A549 (cell line): Measurements from ENCODE around the gene USP20. TPM values are rescaled to one million over a fixed set of nuclear protein-coding genes. Genes with fewer than 3 reads are reported as not detected.

Experiments
- ATAC-seq, 2 experiments: fragments of 200-7000 bp in 1 of 2; fragments of >200 bp in 1 of 2; cut with Nextera tagmentation in 1 of 2; cut with Tn5 transposase in 1 of 2; 3 replicates each; pipeline versions ENCODE4 v1.8.0 to v1.9.1; 2018 to 2020; ENCODE audit warnings: mild to moderate bottlenecking in 1 of 2, moderate library complexity in 1 of 2
- CTCF ChIA-PET: fragments of 300-600 bp; sonication (Branson Sonifier 250); formaldehyde crosslinking; extraction: SDS; loops from one replicate; lab custom pipeline; 2021; ENCODE audit warnings: antibody characterized with exemption, inconsistent platforms; lab: Yijun Ruan, JAX
- POLR2A ChIA-PET: fragments of 350-600 bp; formaldehyde crosslinking; extraction: SDS; loops from one replicate; lab custom pipeline; 2021; ENCODE audit warnings: antibody characterized with exemption, inconsistent platforms; lab: Yijun Ruan, JAX
- DNase-seq, 2 experiments: peaks; one replicate each; pipeline versions ENCODE4 v3.0.0 to v3.0.0-alpha.2; 2011 to 2016; ENCODE audit warnings: low read depth in 1 of 2, low spot score in 1 of 2
- FAIRE-seq: peaks from 2 replicates; lab custom pipeline; 2011; peaks lifted over from hg19 to GRCh38; lab: Jason Lieb, UNC
- H3K27ac ChIP-seq, 2 experiments: fragments of >200 bp; sonication (Bioruptor Twin); formaldehyde crosslinking; 3 replicates each; pipeline ENCODE4 v1.5.1; 2016 to 2017
- H3K4me1 ChIP-seq: fragments of >200 bp; sonication (Bioruptor Twin); formaldehyde crosslinking; 3 replicates; pipeline ENCODE4 v1.6.1; 2016
- H3K4me2 ChIP-seq: fragments of >200 bp; sonication (Bioruptor Twin); formaldehyde crosslinking; 3 replicates; pipeline ENCODE4 v1.6.1; 2016
- H3K4me3 ChIP-seq: fragments of >200 bp; sonication (Bioruptor Twin); formaldehyde crosslinking; 3 replicates; pipeline ENCODE4 v1.5.1; 2016
- H3K9me3 ChIP-seq: fragments of >200 bp; sonication (Bioruptor Twin); formaldehyde crosslinking; 3 replicates; pipeline ENCODE4 v1.6.1; 2016
- CBX8 ChIP-seq: fragments of 200-600 bp; sonication (generic); IDR thresholded peaks from 2 replicates; pipeline ENCODE4 v1.6.1; 2016
- CEBPB ChIP-seq, 2 experiments: fragments of >200 bp in 1 of 2; sonication (Bioruptor Twin) in 1 of 2; formaldehyde crosslinking in 1 of 2; IDR thresholded peaks; 2 replicates each; pipeline ENCODE4 v1.6.1; 2012 to 2016
- CHD2 ChIP-seq: fragments of 150-350 bp; IDR thresholded peaks from 2 replicates; pipeline ENCODE4 v1.6.1; 2014; ENCODE audit warnings: low read length; ENCODE audit not compliant: partially characterized antibody
- CHD4 ChIP-seq: fragments of 200-600 bp; sonication (generic); IDR thresholded peaks from 2 replicates; pipeline ENCODE4 v1.6.1; 2016; ENCODE audit warnings: antibody characterized with exemption, mild to moderate bottlenecking, borderline replicate concordance
- EP300 ChIP-seq, 2 experiments: fragments of >200 bp; sonication (Bioruptor Twin); formaldehyde crosslinking; IDR thresholded peaks; 2 replicates in 1 of 2; 3 replicates in 1 of 2; pipeline ENCODE4 v1.6.1; 2016 to 2017
- ESRRA ChIP-seq: fragments of 150-350 bp; IDR thresholded peaks from 2 replicates; pipeline ENCODE4 v1.6.1; 2014; ENCODE audit warnings: mild to moderate bottlenecking, low read length, borderline replicate concordance
- FOSB ChIP-seq: fragments of 250-450 bp; sonication (Bioruptor Pico); IDR thresholded peaks from 2 replicates; pipeline ENCODE4 v1.5.0; 2020; ENCODE audit warnings: mild to moderate bottlenecking, moderate library complexity
- FOSL2 ChIP-seq, 2 experiments: fragments of 450-650 bp in 1 of 2; fragments of >200 bp in 1 of 2; sonication (Bioruptor Twin) in 1 of 2; formaldehyde crosslinking; IDR thresholded peaks; 2 replicates each; pipeline versions ENCODE4 v1.5.0 to v1.6.1; 2016 to 2020; ENCODE audit warnings: mild to moderate bottlenecking in 1 of 2, moderate library complexity in 1 of 2
- GATA3 ChIP-seq: IDR thresholded peaks from 2 replicates; pipeline ENCODE4 v1.6.1; 2012; ENCODE audit warnings: borderline replicate concordance
- HES2 ChIP-seq: fragments of >200 bp; sonication (Bioruptor Twin); formaldehyde crosslinking; IDR thresholded peaks from 2 replicates; pipeline ENCODE4 v1.6.1; 2016
- HOXA7 ChIP-seq: fragments of 250-450 bp; sonication (Bioruptor Pico); IDR thresholded peaks from 2 replicates; pipeline ENCODE4 v1.5.0; 2020; ENCODE audit warnings: mild to moderate bottlenecking, moderate library complexity
- JUN ChIP-seq, 2 experiments: fragments of >200 bp; sonication (Bioruptor Twin); formaldehyde crosslinking; IDR thresholded peaks; 2 replicates in 1 of 2; 3 replicates in 1 of 2; pipeline ENCODE4 v1.6.1; 2016 to 2017
- JUNB ChIP-seq: fragments of >200 bp; sonication (Bioruptor Twin); formaldehyde crosslinking; IDR thresholded peaks from 2 replicates; pipeline ENCODE4 v1.6.1; 2016
- MAFK ChIP-seq: fragments of 450-650 bp; IDR thresholded peaks from 2 replicates; pipeline ENCODE4 v1.6.1; 2014; ENCODE audit not compliant: partially characterized antibody
- MAX ChIP-seq: IDR thresholded peaks from 2 replicates; pipeline ENCODE4 v1.6.1; 2012
- NFE2L2 ChIP-seq: fragments of 150-350 bp; conservative IDR thresholded peaks from 2 replicates; pipeline ENCODE4 v1.6.1; 2014; ENCODE audit warnings: low read length
- NPAS2 ChIP-seq: fragments of 250-450 bp; sonication (Bioruptor Pico); IDR thresholded peaks from 2 replicates; pipeline ENCODE4 v1.8.0; 2022; ENCODE audit warnings: mild to moderate bottlenecking, moderate library complexity, borderline replicate concordance
- POLR2A ChIP-seq: IDR thresholded peaks from 2 replicates; pipeline ENCODE4 v1.6.1; 2012; ENCODE audit warnings: mild to moderate bottlenecking, low read length
- RFX5 ChIP-seq: fragments of 450-650 bp; IDR thresholded peaks from 2 replicates; pipeline ENCODE4 v1.7.1; 2014; ENCODE audit warnings: antibody characterized with exemption, mild to moderate bottlenecking, moderate library complexity
- SMC3 ChIP-seq: fragments of >200 bp; sonication (Bioruptor Twin); formaldehyde crosslinking; IDR thresholded peaks from 3 replicates; pipeline ENCODE4 v1.6.1; 2018; ENCODE audit warnings: inconsistent platforms
- USF2 ChIP-seq: fragments of 450-650 bp; IDR thresholded peaks from 2 replicates; pipeline ENCODE4 v1.6.1; 2014; ENCODE audit warnings: antibody characterized with exemption
- WGBS: methylation state at CpG from one replicate; pipeline ENCODE4 v1.1.6; 2017; ENCODE audit errors: missing lambda C conversion rate; 5-methylcytosine and 5-hydroxymethylcytosine counted together
- polyA plus RNA-seq, 4 experiments: library from polyadenylated mRNA; depleted of rRNA in 3 of 4; stranded (reverse); fragments of >200 nt; fragmentation: RNase III in 1 of 4; extraction: RNeasy Plus Mini Kit Qiagen cat#74134 plus additional on column Dnase treatment in 1 of 4; gene quantifications; 2 replicates in 3 of 4; 3 replicates in 1 of 4; pipeline ENCODE4 v1.2.3, GENCODE V29; 2011 to 2017
- TF ChIP-seq, protein P1 (sequence below): fragments of 150-350 bp; IDR thresholded peaks from 2 replicates; pipeline ENCODE4 v1.6.1; 2014; ENCODE audit warnings: low read depth, mild to moderate bottlenecking, low read length

Gene USP20
- polyA plus RNA-seq, 2 of the 4 experiments (the other 2 are of a cell fraction), result 3.9 to 5.0 TPM

GRCh38 chr9:129910628-129911567, 75.6 kb downstream of the USP20 start:
- CTCF ChIA-PET, result interaction anchor here (0.6 to 1.3 kb wide), 6 partner anchors 22 to 187 kb away, joined by 3 to 6 read pairs (median 3); no protein-coding TSS in a partner anchor
- peak; percentile 60 to 90 for DNase-seq
- peak; percentile 77 to 90; a peak in 5 of 6 replicates for ATAC-seq
- H3K4me3 ChIP-seq, result no peak overlapping the region
- H3K27ac ChIP-seq, result peak overlapping the region; percentile 50 to 80
- POLR2A ChIA-PET, result interaction anchor here (1.0 to 1.1 kb wide), 2 partner anchors 132 to 143 kb away, joined by 4 to 5 read pairs; partner anchors contain the start of genes FNBP1 and GPR107
- TF ChIP-seq ESRRA (no peak), POLR2A (no peak), FOSL2 (IDR thresholded peaks at IDR 0.05) (no peak), FOSL2 (CRISPR knock-in tag; IDR thresholded peaks at IDR 0.05) (peak; percentile 64), FOSB (CRISPR knock-in tag) (no peak), NPAS2 (CRISPR knock-in tag) (no peak), NFE2L2 (0 out of 2 replicates have a peak, but pooled peaks have one; percentile 22), EP300 (IDR thresholded peaks at IDR 0.05) (peak; percentile 10 to 24; a peak in 1 of 5 replicates), MAX (peak; percentile 38; the same call in 1 of the 2 replicates), USF2 (no peak), SMC3 (no peak), MAFK (peak; percentile 85), RFX5 (no peak), HOXA7 (CRISPR knock-in tag) (no peak), GATA3 (no peak), HES2 (no peak), JUN (IDR thresholded peaks at IDR 0.05) (no peak)
- WGBS, result 81% methylated on average over 15 of the region's 15 CpGs
- no peaks in the 10 kb centered on the region for H3K9me3 ChIP-seq
- H3K4me1 ChIP-seq, result peaks cover 13% of the 10 kb centered on the region; the same call in 2 of the 3 replicates
- FAIRE-seq, result no peak
- H3K4me2 ChIP-seq, result peak overlapping the region; percentile 49

DNA sequence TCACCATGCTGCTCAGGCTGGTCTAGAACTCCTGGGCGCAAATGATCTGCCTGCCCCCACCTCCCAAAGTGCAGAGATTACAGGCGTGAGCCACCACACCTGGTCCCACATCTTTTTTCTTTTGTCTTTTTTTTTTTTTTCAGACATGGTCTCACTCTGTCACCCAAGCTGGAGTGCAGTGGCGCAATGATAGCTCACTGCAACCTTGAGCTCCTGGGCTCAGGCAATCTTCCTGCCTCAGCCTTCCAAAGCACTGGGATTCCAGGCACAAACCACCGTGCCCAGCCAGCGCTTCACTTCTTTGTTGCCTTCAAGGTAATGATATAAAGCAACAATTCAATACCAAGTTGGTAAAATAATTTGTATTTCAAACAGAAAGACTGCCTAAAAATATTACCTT, 78.8 kb downstream of the USP20 start:
- ATAC-seq (no peak), FAIRE-seq (no peak), DNase-seq (no peak)
- Histone ChIP-seq H3K9me3 (no peaks in the 10 kb centered on the region), H3K4me2 (no peak overlapping the region), H3K27ac (no peak overlapping the region), H3K4me3 (no peak overlapping the region), H3K4me1 (peaks cover 13% of the 10 kb centered on the region; the same call in 2 of the 3 replicates)
- WGBS, result 90% methylated on average over 5 of the region's 5 CpGs
- ChIA-PET CTCF (interaction anchor here (1.3 kb wide), 1 partner anchor 322 kb away, joined by 3 read pairs; no protein-coding TSS in a partner anchor), POLR2A (no interaction called here)
- TF ChIP-seq MAX, result no peak
- no peak for TF ChIP-seq CEBPB (IDR thresholded peaks at IDR 0.05)
- no peak for TF ChIP-seq JUNB
- TF ChIP-seq ESRRA, result no peak
- TF ChIP-seq, protein P1, sequence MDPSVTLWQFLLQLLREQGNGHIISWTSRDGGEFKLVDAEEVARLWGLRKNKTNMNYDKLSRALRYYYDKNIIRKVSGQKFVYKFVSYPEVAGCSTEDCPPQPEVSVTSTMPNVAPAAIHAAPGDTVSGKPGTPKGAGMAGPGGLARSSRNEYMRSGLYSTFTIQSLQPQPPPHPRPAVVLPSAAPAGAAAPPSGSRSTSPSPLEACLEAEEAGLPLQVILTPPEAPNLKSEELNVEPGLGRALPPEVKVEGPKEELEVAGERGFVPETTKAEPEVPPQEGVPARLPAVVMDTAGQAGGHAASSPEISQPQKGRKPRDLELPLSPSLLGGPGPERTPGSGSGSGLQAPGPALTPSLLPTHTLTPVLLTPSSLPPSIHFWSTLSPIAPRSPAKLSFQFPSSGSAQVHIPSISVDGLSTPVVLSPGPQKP, result no peak
- no peak for TF ChIP-seq CHD2
- no peak for TF ChIP-seq CBX8
- TF ChIP-seq EP300 (IDR thresholded peaks at IDR 0.05), result no peak
- TF ChIP-seq JUN (IDR thresholded peaks at IDR 0.05), result no peak
- no peak for TF ChIP-seq GATA3
- TF ChIP-seq POLR2A, result no peak
- TF ChIP-seq CHD4, result no peak
